ENCODE data around the gene ROR1. TPM values are rescaled to one million over a fixed set of nuclear protein-coding genes. Genes with fewer than 3 reads are reported as not detected.
A peak's percentile ranks its signal among the peaks of the same experiment; 100 is the strongest.

Gene ROR1
- total and polyA plus RNA-seq, 9 of the 15 experiments (the other 6 are each of a cell fraction or from before 2014, with no cell fraction given): 0.02 TPM; not detected in 8

- TF ChIP-seq REST (IDR thresholded peaks at IDR 0.05; ENCODE audit: borderline replicate concordance) (peak; percentile 57; the same call in 1 of the 2 replicates), REST (CRISPR knock-in tag; IDR thresholded peaks at IDR 0.05; ENCODE audit: low read depth) (no peak), ATF6 (CRISPR knock-in tag; IDR thresholded peaks at IDR 0.05) (no peak), RAD21 (CRISPR knock-in tag; conservative IDR thresholded peaks at IDR 0.05 in 1 of 2, IDR thresholded peaks at IDR 0.05 in 1 of 2) (peak; percentile 69 to 76)
Measured at GRCh38 chr1:64136752-64137411, 363.1 kb downstream of the ROR1 start (continued).
